ENCODE results near the gene LRRC38. TPM values are rescaled to one million over a fixed set of nuclear protein-coding genes. Genes with fewer than 3 reads are reported as not detected.

LRRC38 gene
- total and polyA plus RNA-seq, 10 of the 15 experiments (the other 5 are each of a cell fraction or from before 2014, with no cell fraction given) = not detected

DNA sequence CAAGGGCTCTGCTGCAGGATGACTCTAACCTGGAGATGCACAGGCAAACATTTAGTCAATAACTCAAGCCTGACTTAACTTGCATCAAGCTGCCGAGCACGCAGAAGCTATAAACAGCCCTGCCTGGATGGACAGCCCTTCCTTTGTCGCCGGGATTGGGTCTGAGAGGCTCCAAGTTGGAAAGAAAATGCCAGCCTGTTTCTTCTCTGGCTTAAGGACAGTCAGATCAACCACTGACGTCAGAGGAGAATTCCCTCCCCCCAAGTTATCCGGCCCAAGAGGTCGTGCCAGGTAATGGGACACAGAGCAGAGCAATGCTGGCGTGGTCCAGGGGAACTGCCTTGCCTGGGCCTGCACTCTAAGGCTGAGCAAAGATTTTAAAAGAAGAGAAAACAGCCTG, 27.1 kb upstream of the LRRC38 start:
- no peak overlapping the region for H3K4me2 ChIP-seq (ENCODE audit: control insufficient read depth, insufficient read depth)
- H3K27me3 ChIP-seq (replicated peaks in 1 of 2; ENCODE audit: control insufficient read depth in 2 of 2, insufficient read depth in 2 of 2, low read length in 1 of 2) = no peaks in the 10 kb centered on the region
- ChIA-PET SMC1A (ENCODE audit: uncharacterized antibody, unreplicated experiment) (no interaction called here), POLR2A (no interaction called here), CTCF (no interaction called here), RAD21 (ENCODE audit: unreplicated experiment) (no interaction called here)
- in situ Hi-C loops (cut with MboI) (no loop called here), intact Hi-C loops (cut with micrococcal nuclease; ENCODE audit: unreplicated experiment) (no loop called here)
- H4K20me1 ChIP-seq (ENCODE audit: control insufficient read depth, insufficient read depth) = no peaks in the 10 kb centered on the region
- H3K36me3 ChIP-seq (ENCODE audit: control insufficient read depth in 2 of 2, insufficient read depth in 2 of 2, low read length in 1 of 2) = no peaks in the 10 kb centered on the region
- no peak overlapping the region for H3K9ac ChIP-seq (ENCODE audit: control insufficient read depth, insufficient read depth, low read length)
- no TSS peak for BruUV-seq (replicated peaks)
- WGBS (ENCODE audit: insufficient coverage, insufficient replicate concordance, low lambda C conversion rate, missing lambda C conversion rate) = 52% methylated on average over 8 of the region's 8 CpGs
- no peak overlapping the region for H2AFZ ChIP-seq (ENCODE audit: control insufficient read depth, low read depth, low read length)
- ATAC-seq (no peak), FAIRE-seq (no peak), DNase-seq (ENCODE audit: low read depth, low spot score) (no peak)
- H3K9me3 ChIP-seq (replicated peaks; ENCODE audit: control insufficient read depth, insufficient read depth, low read length) = no peaks in the 10 kb centered on the region
- H3K4me1 ChIP-seq (ENCODE audit: control insufficient read depth, insufficient read depth, low read length) = no peaks in the 10 kb centered on the region
- no peak overlapping the region for H3K27ac ChIP-seq (ENCODE audit: control insufficient read depth, insufficient read depth)
- H3K4me3 ChIP-seq = no peak overlapping the region
- H3K79me2 ChIP-seq (ENCODE audit: control insufficient read depth, insufficient read depth, low read length) = no peaks in the 10 kb centered on the region
- no peak for TF ChIP-seq NR2C1 (IDR thresholded peaks at IDR 0.05)
- no peak for TF ChIP-seq CBX3 (IDR thresholded peaks at IDR 0.05; ENCODE audit: borderline replicate concordance, low read depth)
- TF ChIP-seq, protein P1, sequence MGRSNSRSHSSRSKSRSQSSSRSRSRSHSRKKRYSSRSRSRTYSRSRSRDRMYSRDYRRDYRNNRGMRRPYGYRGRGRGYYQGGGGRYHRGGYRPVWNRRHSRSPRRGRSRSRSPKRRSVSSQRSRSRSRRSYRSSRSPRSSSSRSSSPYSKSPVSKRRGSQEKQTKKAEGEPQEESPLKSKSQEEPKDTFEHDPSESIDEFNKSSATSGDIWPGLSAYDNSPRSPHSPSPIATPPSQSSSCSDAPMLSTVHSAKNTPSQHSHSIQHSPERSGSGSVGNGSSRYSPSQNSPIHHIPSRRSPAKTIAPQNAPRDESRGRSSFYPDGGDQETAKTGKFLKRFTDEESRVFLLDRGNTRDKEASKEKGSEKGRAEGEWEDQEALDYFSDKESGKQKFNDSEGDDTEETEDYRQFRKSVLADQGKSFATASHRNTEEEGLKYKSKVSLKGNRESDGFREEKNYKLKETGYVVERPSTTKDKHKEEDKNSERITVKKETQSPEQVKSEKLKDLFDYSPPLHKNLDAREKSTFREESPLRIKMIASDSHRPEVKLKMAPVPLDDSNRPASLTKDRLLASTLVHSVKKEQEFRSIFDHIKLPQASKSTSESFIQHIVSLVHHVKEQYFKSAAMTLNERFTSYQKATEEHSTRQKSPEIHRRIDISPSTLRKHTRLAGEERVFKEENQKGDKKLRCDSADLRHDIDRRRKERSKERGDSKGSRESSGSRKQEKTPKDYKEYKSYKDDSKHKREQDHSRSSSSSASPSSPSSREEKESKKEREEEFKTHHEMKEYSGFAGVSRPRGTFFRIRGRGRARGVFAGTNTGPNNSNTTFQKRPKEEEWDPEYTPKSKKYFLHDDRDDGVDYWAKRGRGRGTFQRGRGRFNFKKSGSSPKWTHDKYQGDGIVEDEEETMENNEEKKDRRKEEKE (IDR thresholded peaks at IDR 0.05) = no peak
- no peak for TF ChIP-seq CREM (IDR thresholded peaks at IDR 0.05; ENCODE audit: low read depth)
- TF ChIP-seq SRF (IDR thresholded peaks at IDR 0.05; ENCODE audit: low read depth in 2 of 2, low read length in 2 of 2) = no peak
- TF ChIP-seq GABPA (IDR thresholded peaks at IDR 0.05; ENCODE audit: low read depth) = no peak
- TF ChIP-seq FOXM1 (IDR thresholded peaks at IDR 0.05; ENCODE audit: low read depth, low read length) = no peak
- TF ChIP-seq, protein P2, sequence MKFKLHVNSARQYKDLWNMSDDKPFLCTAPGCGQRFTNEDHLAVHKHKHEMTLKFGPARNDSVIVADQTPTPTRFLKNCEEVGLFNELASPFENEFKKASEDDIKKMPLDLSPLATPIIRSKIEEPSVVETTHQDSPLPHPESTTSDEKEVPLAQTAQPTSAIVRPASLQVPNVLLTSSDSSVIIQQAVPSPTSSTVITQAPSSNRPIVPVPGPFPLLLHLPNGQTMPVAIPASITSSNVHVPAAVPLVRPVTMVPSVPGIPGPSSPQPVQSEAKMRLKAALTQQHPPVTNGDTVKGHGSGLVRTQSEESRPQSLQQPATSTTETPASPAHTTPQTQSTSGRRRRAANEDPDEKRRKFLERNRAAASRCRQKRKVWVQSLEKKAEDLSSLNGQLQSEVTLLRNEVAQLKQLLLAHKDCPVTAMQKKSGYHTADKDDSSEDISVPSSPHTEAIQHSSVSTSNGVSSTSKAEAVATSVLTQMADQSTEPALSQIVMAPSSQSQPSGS (IDR thresholded peaks at IDR 0.05; ENCODE audit: low read length) = no peak
- no peak for TF ChIP-seq NFYB (IDR thresholded peaks at IDR 0.05; ENCODE audit: insufficient read depth, low read depth, low read length)
- TF ChIP-seq TBL1XR1 (IDR thresholded peaks at IDR 0.05; ENCODE audit: low read depth, low read length) = no peak
- TF ChIP-seq, protein P3, sequence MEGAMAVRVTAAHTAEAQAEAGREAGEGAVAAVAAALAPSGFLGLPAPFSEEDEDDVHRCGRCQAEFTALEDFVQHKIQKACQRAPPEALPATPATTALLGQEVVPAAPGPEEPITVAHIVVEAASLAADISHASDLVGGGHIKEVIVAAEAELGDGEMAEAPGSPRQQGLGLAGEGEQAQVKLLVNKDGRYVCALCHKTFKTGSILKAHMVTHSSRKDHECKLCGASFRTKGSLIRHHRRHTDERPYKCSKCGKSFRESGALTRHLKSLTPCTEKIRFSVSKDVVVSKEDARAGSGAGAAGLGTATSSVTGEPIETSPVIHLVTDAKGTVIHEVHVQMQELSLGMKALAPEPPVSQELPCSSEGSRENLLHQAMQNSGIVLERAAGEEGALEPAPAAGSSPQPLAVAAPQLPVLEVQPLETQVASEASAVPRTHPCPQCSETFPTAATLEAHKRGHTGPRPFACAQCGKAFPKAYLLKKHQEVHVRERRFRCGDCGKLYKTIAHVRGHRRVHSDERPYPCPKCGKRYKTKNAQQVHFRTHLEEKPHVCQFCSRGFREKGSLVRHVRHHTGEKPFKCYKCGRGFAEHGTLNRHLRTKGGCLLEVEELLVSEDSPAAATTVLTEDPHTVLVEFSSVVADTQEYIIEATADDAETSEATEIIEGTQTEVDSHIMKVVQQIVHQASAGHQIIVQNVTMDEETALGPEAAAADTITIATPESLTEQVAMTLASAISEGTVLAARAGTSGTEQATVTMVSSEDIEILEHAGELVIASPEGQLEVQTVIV (IDR thresholded peaks at IDR 0.05; ENCODE audit: borderline replicate concordance, partially characterized antibody) = no peak
- TF ChIP-seq NFIC (IDR thresholded peaks at IDR 0.05; ENCODE audit: low read depth, low read length) = no peak
- TF ChIP-seq, protein P4, sequence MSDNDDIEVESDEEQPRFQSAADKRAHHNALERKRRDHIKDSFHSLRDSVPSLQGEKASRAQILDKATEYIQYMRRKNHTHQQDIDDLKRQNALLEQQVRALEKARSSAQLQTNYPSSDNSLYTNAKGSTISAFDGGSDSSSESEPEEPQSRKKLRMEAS (IDR thresholded peaks at IDR 0.05; ENCODE audit: low read depth, low read length) = no peak
- TF ChIP-seq, protein P5, sequence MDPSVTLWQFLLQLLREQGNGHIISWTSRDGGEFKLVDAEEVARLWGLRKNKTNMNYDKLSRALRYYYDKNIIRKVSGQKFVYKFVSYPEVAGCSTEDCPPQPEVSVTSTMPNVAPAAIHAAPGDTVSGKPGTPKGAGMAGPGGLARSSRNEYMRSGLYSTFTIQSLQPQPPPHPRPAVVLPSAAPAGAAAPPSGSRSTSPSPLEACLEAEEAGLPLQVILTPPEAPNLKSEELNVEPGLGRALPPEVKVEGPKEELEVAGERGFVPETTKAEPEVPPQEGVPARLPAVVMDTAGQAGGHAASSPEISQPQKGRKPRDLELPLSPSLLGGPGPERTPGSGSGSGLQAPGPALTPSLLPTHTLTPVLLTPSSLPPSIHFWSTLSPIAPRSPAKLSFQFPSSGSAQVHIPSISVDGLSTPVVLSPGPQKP (IDR thresholded peaks at IDR 0.05; ENCODE audit: low read depth, low read length) = no peak
- TF ChIP-seq ESRRA (IDR thresholded peaks at IDR 0.05; ENCODE audit: low read length) = no peak
- no peak for TF ChIP-seq NR2C2 (IDR thresholded peaks at IDR 0.05; ENCODE audit: borderline replicate concordance, control insufficient read depth, insufficient read length, low read depth)
- TF ChIP-seq SP1 (IDR thresholded peaks at IDR 0.05; ENCODE audit: low read depth, low read length) = no peak
- TF ChIP-seq KLF5 (IDR thresholded peaks at IDR 0.05; ENCODE audit: partially characterized antibody) = no peak

Data from GM12878 (cell line).